G401.6 (cell line): ENCODE measurements around the gene RNF10.
"Not testable (repeated sequence)": the region's sequence is repeated elsewhere in the genome, so short reads cannot be mapped to it uniquely, and the experiment has no call there.

Experiments used
- FAIRE-seq: peaks from 2 replicates; lab custom pipeline; 2012; peaks lifted over from hg19 to GRCh38; lab: Jason Lieb, UNC

The RNF10 gene

GRCh38 chr12:120534203-120534702, at the start of gene RNF10:
Gene RNF10, plus strand, starts transcription at chr12:120534356. Its CDS starts 456 bp downstream, at chr12:120534812.
- peak; percentile 92 for FAIRE-seq

GRCh38 chr12:120485961-120486881, 47.9 kb upstream of the RNF10 start:
- no peak for FAIRE-seq

- FAIRE-seq = not testable (repeated sequence)
These were observed 46.6 kb upstream of the RNF10 start for GRCh38 chr12:120487552-120487951.

GRCh38 chr12:120488057-120488640, 46.0 kb upstream of the RNF10 start:
- no peak for FAIRE-seq

- FAIRE-seq = no peak
These were observed 45.1 kb upstream of the RNF10 start for GRCh38 chr12:120489018-120489417.

GRCh38 chr12:120490325-120490724, 43.8 kb upstream of the RNF10 start:
- FAIRE-seq = no peak

- FAIRE-seq = no peak
These were observed 43.2 kb upstream of the RNF10 start for GRCh38 chr12:120490833-120491512.

GRCh38 chr12:120495186-120495730, 38.9 kb upstream of the RNF10 start:
- FAIRE-seq = no peak

GRCh38 chr12:120495731-120496412, 38.3 kb upstream of the RNF10 start, which contains the start of gene DYNLL1:
Gene DYNLL1, plus strand, starts transcription at chr12:120496113. Its CDS starts 309 bp downstream, at chr12:120496422.
- peak; percentile 78 for FAIRE-seq

- FAIRE-seq = no peak
These were observed 37.5 kb upstream of the RNF10 start for GRCh38 chr12:120496413-120497340.

GRCh38 chr12:120497524-120498150, 36.5 kb upstream of the RNF10 start:
- no peak for FAIRE-seq

GRCh38 chr12:120498870-120499515, 35.2 kb upstream of the RNF10 start:
- FAIRE-seq = no peak

GRCh38 chr12:120500581-120500980, 33.6 kb upstream of the RNF10 start:
- FAIRE-seq = no peak

GRCh38 chr12:120504587-120504986, 29.6 kb upstream of the RNF10 start:
- no peak for FAIRE-seq

- FAIRE-seq = no peak
These were observed 25.6 kb upstream of the RNF10 start for GRCh38 chr12:120508537-120508936.

GRCh38 chr12:120514002-120514401, 20.2 kb upstream of the RNF10 start:
- FAIRE-seq = no peak

GRCh38 chr12:120515496-120515895, 18.7 kb upstream of the RNF10 start:
- no peak for FAIRE-seq

- not testable (repeated sequence) for FAIRE-seq
These were observed 14.8 kb upstream of the RNF10 start for GRCh38 chr12:120519324-120519723.

GRCh38 chr12:120522568-120522967, 11.6 kb upstream of the RNF10 start:
- no peak for FAIRE-seq
